ENCODE measurements around the gene PIK3AP1.
"Not testable (repeated sequence)": the region's sequence is repeated elsewhere in the genome, so short reads cannot be mapped to it uniquely, and the experiment has no call there.

Gene PIK3AP1

GRCh38 chr10:96699613-96700012, 20.7 kb downstream of the PIK3AP1 start:
- DNase-seq (ENCODE audit: low read depth in 3 of 3, low spot score in 1 of 3), result no peak

GRCh38 chr10:96698305-96698704, 22.0 kb downstream of the PIK3AP1 start:
- not testable (repeated sequence) for DNase-seq (ENCODE audit: low read depth in 3 of 3, low spot score in 1 of 3)

DNA sequence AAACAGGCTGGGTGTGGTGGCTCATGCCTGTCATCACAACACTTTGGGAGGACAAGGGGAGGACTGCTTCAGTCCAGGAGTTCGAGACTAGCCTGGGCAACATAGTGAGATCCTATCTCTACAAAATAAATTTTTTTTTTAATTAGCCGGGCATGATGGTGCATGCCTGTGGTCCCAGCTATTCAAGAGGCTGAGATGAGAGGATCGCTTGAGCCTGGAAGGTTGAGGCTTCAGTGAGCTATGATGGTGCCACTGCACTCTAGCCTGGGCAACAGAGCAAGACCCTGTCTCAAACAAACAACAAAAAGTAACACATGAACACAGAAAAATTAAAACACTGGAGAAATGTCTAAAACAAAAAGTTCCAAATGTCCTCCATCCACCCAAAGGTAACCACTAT, 22.9 kb downstream of the PIK3AP1 start:
- no peak for DNase-seq (ENCODE audit: low read depth in 3 of 3, low spot score in 1 of 3)

GRCh38 chr10:96696845-96697425, 23.4 kb downstream of the PIK3AP1 start:
- DNase-seq (ENCODE audit: low read depth in 3 of 3, low spot score in 1 of 3), result no peak

- no peak for DNase-seq (ENCODE audit: low read depth in 3 of 3, low spot score in 1 of 3)
These were observed 24.2 kb downstream of the PIK3AP1 start for GRCh38 chr10:96695975-96696634.

DNA sequence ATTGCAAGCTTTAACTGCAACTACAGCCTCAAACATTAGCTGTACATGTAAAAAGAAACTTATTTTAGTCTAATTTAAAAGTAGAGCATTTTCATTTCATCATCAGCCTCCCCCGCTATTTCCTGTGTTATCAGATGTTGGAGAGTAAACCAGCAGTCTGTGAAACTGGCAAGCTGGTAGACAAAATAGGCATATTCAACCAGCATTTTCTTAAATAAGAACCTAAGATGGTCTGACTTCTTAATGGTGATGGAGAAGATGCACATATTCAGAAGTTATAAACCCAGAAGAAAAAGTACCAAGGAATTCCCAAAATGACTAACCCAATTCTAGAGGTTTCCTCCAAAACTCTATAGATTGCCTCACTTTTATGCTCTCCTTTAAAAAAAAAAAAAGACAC, 24.9 kb downstream of the PIK3AP1 start:
- DNase-seq (ENCODE audit: low read depth in 3 of 3, low spot score in 1 of 3), result no peak

- no peak for DNase-seq (ENCODE audit: low read depth in 3 of 3, low spot score in 1 of 3)
These were observed 26.9 kb downstream of the PIK3AP1 start for GRCh38 chr10:96693431-96693830.

DNA sequence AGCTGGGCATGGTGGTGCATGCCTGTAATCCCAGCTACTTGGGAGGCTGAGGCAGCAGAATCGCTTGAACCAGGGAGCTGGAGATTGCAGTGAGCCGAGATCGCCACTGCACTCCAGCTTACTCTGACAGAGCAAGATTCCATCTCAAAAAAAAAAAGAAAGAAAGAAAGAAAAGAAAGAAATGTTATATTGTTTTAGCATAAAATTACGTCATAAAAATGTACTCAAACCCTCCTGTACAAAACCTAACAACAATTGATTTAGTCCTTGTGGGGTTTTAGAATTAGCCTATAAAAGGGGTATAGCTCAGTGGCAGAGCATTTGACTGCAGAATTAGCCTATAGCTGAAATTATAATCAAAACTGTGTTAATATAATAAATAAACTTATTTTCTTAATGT, 27.9 kb downstream of the PIK3AP1 start:
- no peak for DNase-seq (ENCODE audit: low read depth in 3 of 3, low spot score in 1 of 3)

DNA sequence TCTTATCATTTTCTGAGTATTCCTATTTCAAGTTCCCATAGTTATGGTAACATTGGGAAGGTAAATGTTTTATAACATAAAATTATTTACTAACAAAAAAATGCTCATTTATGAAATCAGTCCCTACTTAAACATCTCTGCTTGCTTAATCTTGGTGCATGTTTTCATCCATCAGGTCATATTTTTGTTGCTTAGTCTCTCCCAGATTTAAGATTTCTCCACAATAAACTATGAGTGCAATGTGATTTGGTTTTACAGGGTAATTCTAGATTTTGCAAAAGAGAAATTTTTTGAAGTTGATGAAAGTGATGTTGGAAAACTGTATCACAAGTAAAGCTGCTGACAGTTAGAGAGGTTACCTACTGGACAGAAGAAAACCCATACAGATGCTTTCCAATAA, 28.6 kb downstream of the PIK3AP1 start:
- DNase-seq (ENCODE audit: low read depth in 3 of 3, low spot score in 1 of 3), result no peak

DNA sequence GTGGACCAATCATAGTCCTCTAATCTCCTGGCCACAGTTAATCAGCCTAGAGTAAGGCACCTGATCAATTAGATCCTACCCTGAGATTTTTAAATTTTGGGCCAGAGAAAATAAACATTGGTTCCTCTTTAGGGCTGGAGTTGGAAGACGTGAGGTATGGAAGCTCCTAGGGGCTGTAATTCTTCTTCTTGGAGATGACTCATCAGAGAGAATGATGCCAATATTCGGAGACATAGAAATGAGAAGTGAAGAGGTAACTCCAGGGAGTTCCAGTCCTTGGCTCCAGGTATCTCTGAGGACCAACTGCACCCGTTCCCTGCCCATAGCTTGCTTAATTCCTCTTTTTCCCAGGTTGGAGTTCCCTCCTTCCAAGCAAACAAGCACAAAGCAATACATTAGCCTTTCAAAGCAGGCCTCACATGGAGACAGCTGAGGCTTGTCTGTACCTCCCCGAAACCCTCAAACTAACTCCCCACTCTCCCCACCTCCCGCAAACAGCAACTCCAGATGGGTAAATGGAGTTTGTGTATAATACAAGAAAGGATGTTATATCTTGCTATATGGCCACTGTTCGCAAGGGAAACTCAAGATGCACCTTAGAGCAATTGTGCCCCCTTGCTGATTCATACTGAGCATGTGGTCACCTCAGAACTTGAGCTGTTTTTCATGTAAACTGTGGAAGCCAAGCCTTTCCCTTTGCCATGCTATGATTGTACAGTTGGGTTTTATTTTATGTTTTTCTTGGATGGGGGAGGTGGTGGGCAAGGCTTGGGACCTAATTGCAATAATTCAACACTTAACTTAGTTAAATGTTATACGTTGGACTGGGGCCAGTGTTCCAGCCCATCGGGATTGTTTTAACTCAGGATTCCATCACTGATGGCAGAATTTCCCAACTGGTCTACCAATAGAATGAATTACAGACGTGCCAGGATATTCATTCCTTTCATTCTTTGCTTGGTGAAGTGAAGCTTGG, 29.3 kb downstream of the PIK3AP1 start:
- no peak for DNase-seq (ENCODE audit: low read depth in 3 of 3, low spot score in 1 of 3)

- DNase-seq (ENCODE audit: low read depth in 3 of 3, low spot score in 1 of 3), result no peak
These were observed 31.5 kb downstream of the PIK3AP1 start for GRCh38 chr10:96688789-96689188.

GRCh38 chr10:96687317-96688012, 32.8 kb downstream of the PIK3AP1 start:
- no peak for DNase-seq (ENCODE audit: low read depth in 3 of 3, low spot score in 1 of 3)

DNA sequence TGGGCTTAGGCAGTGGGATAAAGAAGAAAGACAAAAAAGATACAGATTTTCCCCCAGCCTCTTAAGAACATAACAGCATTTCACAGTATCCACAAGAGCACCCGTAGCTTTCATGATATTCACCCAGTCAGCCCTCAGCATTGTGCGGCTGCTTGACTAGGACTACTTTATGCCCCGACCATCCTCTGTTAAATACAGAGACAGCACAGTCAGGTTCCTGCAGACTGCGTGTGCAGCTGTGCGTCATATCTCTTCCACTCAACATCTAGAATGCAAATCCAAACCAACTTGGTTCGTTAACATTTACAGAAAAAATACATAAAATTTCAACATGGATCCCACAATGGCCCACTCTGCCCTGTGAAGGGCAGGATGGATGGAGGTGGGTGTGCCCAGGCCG, 33.8 kb downstream of the PIK3AP1 start:
- DNase-seq (ENCODE audit: low read depth in 3 of 3, low spot score in 1 of 3), result no peak

- no peak for DNase-seq (ENCODE audit: low read depth in 3 of 3, low spot score in 1 of 3)
These were observed 35.0 kb downstream of the PIK3AP1 start for GRCh38 chr10:96685306-96685705.

GRCh38 chr10:96684826-96685225, 35.5 kb downstream of the PIK3AP1 start:
- DNase-seq (ENCODE audit: low read depth in 3 of 3, low spot score in 1 of 3), result no peak

DNA sequence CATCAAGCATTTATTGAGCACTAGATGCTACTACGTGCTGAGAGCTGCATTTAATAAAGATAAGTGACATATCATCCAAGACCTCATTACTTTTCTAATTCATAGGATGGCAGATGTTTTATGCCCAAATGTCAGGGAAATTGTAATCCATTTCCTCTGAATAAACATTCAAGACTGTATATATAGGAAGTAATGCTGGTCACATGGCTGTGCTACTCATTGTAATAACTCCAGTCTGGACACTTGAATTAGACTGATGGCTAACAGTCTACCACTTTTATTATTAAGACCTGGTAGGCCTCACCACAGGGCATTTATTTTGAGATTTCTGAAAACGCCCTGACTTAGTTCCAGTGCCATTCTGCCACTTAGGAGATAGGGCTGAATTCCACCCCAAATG, 36.6 kb downstream of the PIK3AP1 start:
- no peak for DNase-seq (ENCODE audit: low read depth in 3 of 3, low spot score in 1 of 3)

DNA sequence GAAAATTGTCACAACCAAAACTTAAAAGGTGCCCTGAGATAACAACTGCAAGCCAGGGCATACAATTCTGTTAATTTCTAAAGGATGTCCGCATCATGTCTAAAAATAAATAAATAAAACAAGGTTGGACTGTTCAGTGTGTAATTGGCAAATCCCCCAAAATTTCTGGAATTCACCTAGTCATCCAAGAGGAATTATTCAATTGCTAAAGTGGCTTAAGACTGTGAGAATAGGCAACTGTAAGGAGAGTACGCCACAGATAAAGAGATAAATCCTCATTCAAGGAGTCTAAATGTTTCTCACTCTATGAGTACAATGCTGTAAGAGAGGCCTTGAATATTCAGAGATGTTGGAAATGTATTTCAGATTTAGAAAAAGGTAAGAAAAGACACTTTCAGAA, 37.2 kb downstream of the PIK3AP1 start:
- no peak for DNase-seq (ENCODE audit: low read depth in 3 of 3, low spot score in 1 of 3)

GRCh38 chr10:96681524-96681923, 38.8 kb downstream of the PIK3AP1 start:
- DNase-seq (ENCODE audit: low read depth in 3 of 3, low spot score in 1 of 3), result no peak

GRCh38 chr10:96680463-96680862, 39.9 kb downstream of the PIK3AP1 start:
- not testable (repeated sequence) for DNase-seq (ENCODE audit: low read depth in 3 of 3, low spot score in 1 of 3)

GRCh38 chr10:96678725-96679124, 41.6 kb downstream of the PIK3AP1 start:
- DNase-seq (ENCODE audit: low read depth in 3 of 3, low spot score in 1 of 3), result no peak
